Measurements from ENCODE around the gene SCUBE2.

SCUBE2 gene

GRCh38 chr11:9103542-9104276, 12.3 kb upstream of the SCUBE2 start:
- H3K27ac ChIP-seq (ENCODE audit: extremely low read depth, low read depth, low read length): no peak overlapping the region
- ChIA-PET POLR2A (no interaction called here), CTCF (interaction anchor here (1.5 kb wide), 1 partner anchor 10 kb away, joined by 7 read pairs; no protein-coding TSS in a partner anchor)
- no peaks in the 10 kb centered on the region for H3K36me3 ChIP-seq (ENCODE audit: control insufficient read depth in 2 of 2, insufficient read depth in 1 of 2, low read length in 2 of 2)
- H3K4me1 ChIP-seq (ENCODE audit: control insufficient read depth, insufficient read depth, low read length): no peaks in the 10 kb centered on the region
- no peak overlapping the region for H3K4me3 ChIP-seq (ENCODE audit: low read depth, low read length)
- TF ChIP-seq ZBTB49 (tag by site-specific recombination; IDR thresholded peaks at IDR 0.05; ENCODE audit: low read depth) (no peak), ZNF692 (tag by site-specific recombination; IDR thresholded peaks at IDR 0.05) (no peak), ZNF433 (tag by site-specific recombination; IDR thresholded peaks at IDR 0.05; ENCODE audit: low read depth) (no peak), ZNF623 (tag by site-specific recombination; IDR thresholded peaks at IDR 0.05) (no peak), ZNF2 (tag by site-specific recombination; IDR thresholded peaks at IDR 0.05) (no peak), ZNF521 (tag by site-specific recombination; IDR thresholded peaks at IDR 0.05) (no peak), ZBTB1 (tag by site-specific recombination; IDR thresholded peaks at IDR 0.05) (no peak), ZNF600 (tag by site-specific recombination; IDR thresholded peaks at IDR 0.05) (no peak), INSM2 (tag by site-specific recombination; IDR thresholded peaks at IDR 0.05) (no peak), ZNF114 (tag by site-specific recombination; IDR thresholded peaks at IDR 0.05) (no peak), ZNF555 (tag by site-specific recombination; conservative IDR thresholded peaks at IDR 0.05) (no peak), ZNF677 (tag by site-specific recombination; IDR thresholded peaks at IDR 0.05) (no peak), ZNF266 (tag by site-specific recombination; IDR thresholded peaks at IDR 0.05; ENCODE audit: low read depth) (no peak), ZNF211 (tag by site-specific recombination; IDR thresholded peaks at IDR 0.05; ENCODE audit: low read depth) (no peak), ZBTB20 (tag by site-specific recombination; IDR thresholded peaks at IDR 0.05) (no peak), ZNF518A (tag by site-specific recombination; conservative IDR thresholded peaks at IDR 0.05; ENCODE audit: low read depth) (no peak), ZNF10 (tag by site-specific recombination; IDR thresholded peaks at IDR 0.05) (no peak), ZNF18 (tag by site-specific recombination; IDR thresholded peaks at IDR 0.05) (no peak)
- TF ChIP-seq, protein P1, sequence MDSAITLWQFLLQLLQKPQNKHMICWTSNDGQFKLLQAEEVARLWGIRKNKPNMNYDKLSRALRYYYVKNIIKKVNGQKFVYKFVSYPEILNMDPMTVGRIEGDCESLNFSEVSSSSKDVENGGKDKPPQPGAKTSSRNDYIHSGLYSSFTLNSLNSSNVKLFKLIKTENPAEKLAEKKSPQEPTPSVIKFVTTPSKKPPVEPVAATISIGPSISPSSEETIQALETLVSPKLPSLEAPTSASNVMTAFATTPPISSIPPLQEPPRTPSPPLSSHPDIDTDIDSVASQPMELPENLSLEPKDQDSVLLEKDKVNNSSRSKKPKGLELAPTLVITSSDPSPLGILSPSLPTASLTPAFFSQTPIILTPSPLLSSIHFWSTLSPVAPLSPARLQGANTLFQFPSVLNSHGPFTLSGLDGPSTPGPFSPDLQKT (IDR thresholded peaks at IDR 0.05; ENCODE audit: borderline replicate concordance, low read depth, low read length): no peak
- H3K9me3 ChIP-seq (ENCODE audit: control insufficient read depth, insufficient read depth, low read depth, low read length): no peaks in the 10 kb centered on the region
